ENCODE measurements around the gene DUOXA2.

DUOXA2 gene

DNA sequence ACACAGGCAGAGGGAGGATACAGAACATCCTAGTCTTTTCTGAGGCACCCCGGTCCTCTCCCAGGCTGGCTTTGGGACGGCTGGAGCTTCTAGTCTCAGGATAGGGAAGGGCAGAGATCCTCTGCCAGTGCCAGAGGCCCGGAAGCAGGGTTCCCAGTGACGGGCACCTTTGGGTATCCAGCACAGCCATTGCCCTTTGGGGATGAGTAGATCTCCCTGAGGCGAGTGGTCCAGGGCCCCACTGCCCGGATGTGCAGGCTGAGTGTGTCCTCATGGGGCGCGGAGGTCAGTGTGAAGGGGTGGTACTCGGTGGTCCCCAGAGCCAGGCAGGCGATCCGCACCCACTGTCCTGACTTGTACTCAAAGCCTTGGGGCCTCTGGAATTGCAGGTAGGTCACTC, 18.5 kb upstream of the DUOXA2 start:
- Histone ChIP-seq H3K4me3 (ENCODE audit: insufficient read depth, low read length, poor library complexity, severe bottlenecking) (no peak overlapping the region), H3K4me2 (ENCODE audit: low read depth, low read length, poor library complexity, severe bottlenecking) (no peak overlapping the region), H3K9me2 (replicated peaks; ENCODE audit: insufficient read depth, low read length) (no peaks in the 10 kb centered on the region), H3K9me3 (ENCODE audit: insufficient read depth, low read length) (no peaks in the 10 kb centered on the region), H2AFZ (ENCODE audit: low read depth, low read length, severe bottlenecking) (no peak overlapping the region), H3K9ac (ENCODE audit: low read length) (no peak overlapping the region), H3F3A (ENCODE audit: insufficient read depth) (no peaks in the 10 kb centered on the region), H3K36me3 (ENCODE audit: low read length) (no peaks in the 10 kb centered on the region), H3K79me2 (ENCODE audit: insufficient read depth, low read length) (no peaks in the 10 kb centered on the region), H3K27me3 (ENCODE audit: low read length) (no peaks in the 10 kb centered on the region), H4K20me1 (ENCODE audit: low read depth, low read length) (no peaks in the 10 kb centered on the region), H3K27ac (ENCODE audit: low read depth, low read length) (no peak overlapping the region)
- TF ChIP-seq EZH2phosphoT487 (conservative IDR thresholded peaks at IDR 0.05; ENCODE audit: low read length): no peak
- TF ChIP-seq, protein P1, sequence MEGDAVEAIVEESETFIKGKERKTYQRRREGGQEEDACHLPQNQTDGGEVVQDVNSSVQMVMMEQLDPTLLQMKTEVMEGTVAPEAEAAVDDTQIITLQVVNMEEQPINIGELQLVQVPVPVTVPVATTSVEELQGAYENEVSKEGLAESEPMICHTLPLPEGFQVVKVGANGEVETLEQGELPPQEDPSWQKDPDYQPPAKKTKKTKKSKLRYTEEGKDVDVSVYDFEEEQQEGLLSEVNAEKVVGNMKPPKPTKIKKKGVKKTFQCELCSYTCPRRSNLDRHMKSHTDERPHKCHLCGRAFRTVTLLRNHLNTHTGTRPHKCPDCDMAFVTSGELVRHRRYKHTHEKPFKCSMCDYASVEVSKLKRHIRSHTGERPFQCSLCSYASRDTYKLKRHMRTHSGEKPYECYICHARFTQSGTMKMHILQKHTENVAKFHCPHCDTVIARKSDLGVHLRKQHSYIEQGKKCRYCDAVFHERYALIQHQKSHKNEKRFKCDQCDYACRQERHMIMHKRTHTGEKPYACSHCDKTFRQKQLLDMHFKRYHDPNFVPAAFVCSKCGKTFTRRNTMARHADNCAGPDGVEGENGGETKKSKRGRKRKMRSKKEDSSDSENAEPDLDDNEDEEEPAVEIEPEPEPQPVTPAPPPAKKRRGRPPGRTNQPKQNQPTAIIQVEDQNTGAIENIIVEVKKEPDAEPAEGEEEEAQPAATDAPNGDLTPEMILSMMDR (IDR thresholded peaks at IDR 0.05; ENCODE audit: insufficient read depth, low read length, poor library complexity, severe bottlenecking): no peak

DNA sequence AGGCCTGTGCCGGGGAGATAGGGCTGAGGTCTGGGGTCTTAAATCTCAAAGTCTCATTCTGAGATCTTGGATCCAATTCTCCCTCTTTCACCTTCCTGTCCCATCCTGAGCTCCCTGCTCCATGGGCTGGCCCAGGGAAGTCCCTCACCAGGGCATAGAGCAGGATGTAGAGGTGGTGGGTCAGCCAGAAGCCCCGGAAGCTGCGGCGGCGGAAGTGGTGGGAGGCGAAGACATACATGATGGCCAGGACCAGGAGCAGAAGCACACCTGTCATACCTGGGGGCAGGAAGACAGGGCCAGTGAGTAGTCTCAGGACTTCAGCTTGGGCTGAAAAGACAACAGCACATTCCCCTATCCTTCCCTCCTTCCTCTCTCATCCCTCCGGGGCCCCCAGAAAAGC, 16.7 kb upstream of the DUOXA2 start:
- Histone ChIP-seq H3K9me3 (ENCODE audit: insufficient read depth, low read length) (no peaks in the 10 kb centered on the region), H4K20me1 (ENCODE audit: low read depth, low read length) (no peaks in the 10 kb centered on the region)

DNA sequence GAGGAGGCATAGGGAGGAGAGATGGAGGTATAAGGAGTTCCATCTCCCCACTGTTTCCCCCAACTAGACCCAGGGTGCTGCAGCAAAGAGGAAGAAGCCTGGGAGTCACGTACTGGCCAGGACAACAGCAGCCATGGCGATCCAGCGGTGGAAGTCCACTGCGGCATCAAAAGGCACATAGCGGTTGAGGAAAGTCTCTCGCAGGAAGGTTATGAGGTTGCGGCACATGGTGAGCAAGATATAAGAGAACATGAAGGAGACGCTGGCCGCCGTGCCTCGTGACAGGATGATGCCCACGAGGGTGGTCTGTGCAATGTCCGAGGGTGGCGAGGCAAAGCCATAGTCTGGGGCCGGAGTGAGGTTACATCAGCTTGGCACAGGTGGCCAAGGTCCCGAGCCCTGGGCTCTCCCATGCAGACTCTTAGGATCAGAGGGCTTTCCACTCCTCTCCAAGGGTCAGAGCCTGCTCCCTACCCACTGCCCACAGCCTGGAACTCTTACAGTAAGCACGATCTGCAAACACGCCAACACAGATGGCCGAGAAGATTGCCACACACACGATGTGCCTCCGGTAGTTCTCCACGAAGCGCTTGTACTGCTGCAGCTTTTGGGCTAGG, 14.5 kb upstream of the DUOXA2 start:
- H3K4me3 ChIP-seq (ENCODE audit: insufficient read depth, low read length, poor library complexity, severe bottlenecking): no peak overlapping the region
- no peak overlapping the region for H3K27ac ChIP-seq (ENCODE audit: low read depth, low read length)
- TF ChIP-seq, protein P1 (IDR thresholded peaks at IDR 0.05; ENCODE audit: insufficient read depth, low read length, poor library complexity, severe bottlenecking): no peak
- no peak for TF ChIP-seq EZH2phosphoT487 (conservative IDR thresholded peaks at IDR 0.05; ENCODE audit: low read length)
- no peaks in the 10 kb centered on the region for H3F3A ChIP-seq (ENCODE audit: insufficient read depth)
- no peaks in the 10 kb centered on the region for H3K79me2 ChIP-seq (ENCODE audit: insufficient read depth, low read length)
- no peak overlapping the region for H2AFZ ChIP-seq (ENCODE audit: low read depth, low read length, severe bottlenecking)
- no peaks in the 10 kb centered on the region for H3K9me2 ChIP-seq (replicated peaks; ENCODE audit: insufficient read depth, low read length)
- no peaks in the 10 kb centered on the region for H3K9me3 ChIP-seq (ENCODE audit: insufficient read depth, low read length)
- H4K20me1 ChIP-seq (ENCODE audit: low read depth, low read length): no peaks in the 10 kb centered on the region
- no peak overlapping the region for H3K9ac ChIP-seq (ENCODE audit: low read length)
- H3K36me3 ChIP-seq (ENCODE audit: low read length): no peaks in the 10 kb centered on the region
- H3K4me2 ChIP-seq (ENCODE audit: low read depth, low read length, poor library complexity, severe bottlenecking): no peak overlapping the region
- no peaks in the 10 kb centered on the region for H3K27me3 ChIP-seq (ENCODE audit: low read length)

More for the DNA sequence above, 16.7 kb upstream of the DUOXA2 start:
- Histone ChIP-seq H3K36me3 (ENCODE audit: low read length) (no peaks in the 10 kb centered on the region), H3K27ac (ENCODE audit: low read depth, low read length) (no peak overlapping the region), H3F3A (ENCODE audit: insufficient read depth) (no peaks in the 10 kb centered on the region), H3K9me2 (replicated peaks; ENCODE audit: insufficient read depth, low read length) (no peaks in the 10 kb centered on the region), H3K79me2 (ENCODE audit: insufficient read depth, low read length) (no peaks in the 10 kb centered on the region), H3K4me3 (ENCODE audit: insufficient read depth, low read length, poor library complexity, severe bottlenecking) (no peak overlapping the region), H3K4me2 (ENCODE audit: low read depth, low read length, poor library complexity, severe bottlenecking) (no peak overlapping the region), H2AFZ (ENCODE audit: low read depth, low read length, severe bottlenecking) (no peak overlapping the region), H3K27me3 (ENCODE audit: low read length) (no peaks in the 10 kb centered on the region), H3K9ac (ENCODE audit: low read length) (no peak overlapping the region)
- TF ChIP-seq, protein P1 (IDR thresholded peaks at IDR 0.05; ENCODE audit: insufficient read depth, low read length, poor library complexity, severe bottlenecking): no peak
- TF ChIP-seq EZH2phosphoT487 (conservative IDR thresholded peaks at IDR 0.05; ENCODE audit: low read length): no peak

Measured in SU-DHL-6 (cell line).